IMR-90 (cell line): ENCODE data around the gene CCDC9. TPM values are rescaled to one million over a fixed set of nuclear protein-coding genes. Genes with fewer than 3 reads are reported as not detected.

Experiments
- ATAC-seq: fragments of 200-7000 bp; cut with Tn5 transposase; 2 replicates; pipeline ENCODE4 v1.9.1; 2020; ENCODE audit warnings: low read depth, mild to moderate bottlenecking, moderate library complexity
- BruUV-seq: library from RNA; stranded (reverse); fragments of 400-500 nt; replicated peaks from 2 replicates; lab custom pipeline; 2021; lab: Mats Ljungman, UMichigan
- CTCF ChIA-PET: fragments of 300-600 bp; formaldehyde crosslinking; extraction: SDS; loops from one replicate; lab custom pipeline; 2021; ENCODE audit warnings: antibody characterized with exemption; lab: Yijun Ruan, JAX
- POLR2A ChIA-PET: fragments of 300-600 bp; sonication (Branson Sonifier 250); formaldehyde crosslinking; loops from one replicate; lab custom pipeline; 2022; ENCODE audit warnings: antibody characterized with exemption; ENCODE audit not compliant: unreplicated experiment; lab: Charles Lee
- DNase-seq: peaks from one replicate; pipeline ENCODE4 v3.0.0; 2013
- H2AFZ ChIP-seq: replicated peaks from 2 replicates; pipeline ENCODE3; 2013; ENCODE audit warnings: low read length, mild to moderate bottlenecking; ENCODE audit not compliant: poor library complexity
- H2AK5ac ChIP-seq: 2 replicates; pipeline ENCODE4 v1.6.1; 2013; ENCODE audit warnings: low read depth, low read length, inconsistent platforms
- H2AK9ac ChIP-seq: replicated peaks from 2 replicates; pipeline ENCODE3; 2013; ENCODE audit warnings: mild to moderate bottlenecking, low read depth, low read length, moderate library complexity; ENCODE audit not compliant: poor library complexity
- H2BK120ac ChIP-seq: 2 replicates; pipeline ENCODE4 v1.6.1; 2013; ENCODE audit warnings: low read depth, low read length, inconsistent platforms
- H2BK15ac ChIP-seq: 3 replicates; pipeline ENCODE4 v1.6.1; 2013; ENCODE audit warnings: low read depth, low read length, inconsistent platforms
- H2BK20ac ChIP-seq: 2 replicates; pipeline ENCODE4 v1.6.1; 2013; ENCODE audit warnings: low read depth, mild to moderate bottlenecking, inconsistent platforms, low read length, moderate library complexity
- H2BK5ac ChIP-seq: 2 replicates; pipeline ENCODE4 v1.6.1; 2013; ENCODE audit warnings: mild to moderate bottlenecking, low read depth, low read length, inconsistent platforms; ENCODE audit not compliant: poor library complexity, severe bottlenecking
- H3K14ac ChIP-seq: replicated peaks from 2 replicates; pipeline ENCODE4 v1.6.1; 2013; ENCODE audit warnings: low read depth, low read length, inconsistent platforms
- H3K18ac ChIP-seq: 2 replicates; pipeline ENCODE4 v1.6.1; 2013; ENCODE audit warnings: low read depth, low read length, control low read depth
- H3K23ac ChIP-seq: 2 replicates; pipeline ENCODE4 v1.6.1; 2013; ENCODE audit warnings: low read depth, low read length, inconsistent platforms
- H3K27ac ChIP-seq: 2 replicates; pipeline ENCODE4 v1.5.1; 2013; ENCODE audit warnings: mild to moderate bottlenecking, control low read depth, low read length; ENCODE audit not compliant: insufficient read depth
- H3K27me3 ChIP-seq: 2 replicates; pipeline ENCODE4 v1.6.1; 2013; ENCODE audit warnings: low read length; ENCODE audit not compliant: control insufficient read depth, insufficient read depth
- H3K36me3 ChIP-seq: 2 replicates; pipeline ENCODE4 v1.6.1; 2013; ENCODE audit warnings: low read length, mixed read lengths; ENCODE audit not compliant: control insufficient read depth, insufficient read depth
- H3K4ac ChIP-seq: 2 replicates; pipeline ENCODE4 v1.6.1; 2013; ENCODE audit warnings: low read depth, low read length, inconsistent platforms
- H3K4me1 ChIP-seq: 2 replicates; pipeline ENCODE4 v1.6.1; 2013; ENCODE audit warnings: low read length, mixed read lengths; ENCODE audit not compliant: control insufficient read depth, insufficient read depth
- H3K4me2 ChIP-seq: 2 replicates; pipeline ENCODE4 v1.6.1; 2013; ENCODE audit warnings: low read depth, mild to moderate bottlenecking, control low read depth, low read length, moderate library complexity
- H3K4me3 ChIP-seq: 2 replicates; pipeline ENCODE4 v1.5.1; 2013; ENCODE audit warnings: low read depth, mild to moderate bottlenecking, control low read depth, low read length, moderate library complexity; ENCODE audit not compliant: insufficient read depth
- H3K56ac ChIP-seq: 2 replicates; pipeline ENCODE4 v1.6.1; 2013; ENCODE audit warnings: low read length, inconsistent platforms; ENCODE audit not compliant: insufficient read depth; ENCODE audit errors: extremely low read depth
- H3K79me1 ChIP-seq, 2 experiments: 2 replicates each; pipeline ENCODE4 v1.6.1; 2013; ENCODE audit warnings: low read length in 2 of 2, inconsistent platforms in 1 of 2, low read depth in 1 of 2
- H3K9ac ChIP-seq: 2 replicates; pipeline ENCODE4 v1.6.1; 2013; ENCODE audit warnings: low read depth, low read length, control low read depth
- H3K9me1 ChIP-seq: 2 replicates; pipeline ENCODE4 v1.6.1; 2013; ENCODE audit warnings: low read length, inconsistent platforms; ENCODE audit not compliant: insufficient read depth
- H3K9me3 ChIP-seq: 2 replicates; pipeline ENCODE4 v1.6.1; 2013; ENCODE audit warnings: low read length; ENCODE audit not compliant: control insufficient read depth, insufficient read depth
- H4K20me1 ChIP-seq: 2 replicates; pipeline ENCODE4 v1.6.1; 2013; ENCODE audit warnings: low read length, inconsistent platforms; ENCODE audit not compliant: insufficient read depth
- H4K5ac ChIP-seq: 2 replicates; pipeline ENCODE4 v1.6.1; 2013; ENCODE audit warnings: mild to moderate bottlenecking, low read depth, low read length, control low read depth
- H4K8ac ChIP-seq, 2 experiments: 2 replicates each; pipeline ENCODE4 v1.6.1; 2013; ENCODE audit warnings: low read depth in 2 of 2, low read length in 2 of 2, control low read depth in 1 of 2, inconsistent platforms in 1 of 2
- H4K91ac ChIP-seq: 2 replicates; pipeline ENCODE4 v1.6.1; 2013; ENCODE audit warnings: low read depth, low read length, inconsistent platforms; ENCODE audit not compliant: insufficient read depth
- CEBPB ChIP-seq: IDR thresholded peaks from 2 replicates; pipeline ENCODE4 v1.6.1; 2012; ENCODE audit warnings: low read depth, low read length, improper control_type of control experiment
- CHD1 ChIP-seq: IDR thresholded peaks from 2 replicates; pipeline ENCODE4 v1.6.1; 2012; ENCODE audit warnings: low read depth, low read length, improper control_type of control experiment
- CTCF ChIP-seq: conservative IDR thresholded peaks from 2 replicates; pipeline ENCODE4 v1.5.1; 2012; ENCODE audit warnings: mild to moderate bottlenecking, low read depth, low read length, improper control_type of control experiment
- MAZ ChIP-seq: IDR thresholded peaks from 2 replicates; pipeline ENCODE4 v1.6.1; 2012; ENCODE audit warnings: low read depth, mild to moderate bottlenecking, low read length, improper control_type of control experiment, moderate library complexity, borderline replicate concordance
- MXI1 ChIP-seq: IDR thresholded peaks from 2 replicates; pipeline ENCODE4 v1.6.1; 2012; ENCODE audit warnings: low read depth, mild to moderate bottlenecking, low read length, moderate library complexity, borderline replicate concordance
- RAD21 ChIP-seq: IDR thresholded peaks from 2 replicates; pipeline ENCODE4 v1.6.1; 2012; ENCODE audit warnings: low read length, improper control_type of control experiment
- RCOR1 ChIP-seq: IDR thresholded peaks from 2 replicates; pipeline ENCODE4 v1.6.1; 2012; ENCODE audit warnings: mild to moderate bottlenecking, low read length, improper control_type of control experiment; ENCODE audit not compliant: insufficient replicate concordance
- SMC3 ChIP-seq: fragments of 150-350 bp; IDR thresholded peaks from 2 replicates; pipeline ENCODE4 v1.6.1; 2016; ENCODE audit warnings: low read depth, mild to moderate bottlenecking, antibody characterized with exemption, low read length, moderate library complexity
- WGBS, 2 experiments: methylation state at CpG; one replicate each; pipeline versions ENCODE4 v1.1.5 to v1.1.7; 2013; ENCODE audit warnings: missing lambda C conversion rate in 2 of 2; ENCODE audit not compliant: insufficient read length in 1 of 2; ENCODE audit errors: extremely low coverage in 2 of 2; 5-methylcytosine and 5-hydroxymethylcytosine counted together
- dilution Hi-C: fragments of 300-500 bp; cut with HindIII; formaldehyde crosslinking; loops from one replicate; pipeline ENCODE4 v1.14.3; 2018; ENCODE audit warnings: low sequenced_read_pairs; ENCODE audit not compliant: unreplicated experiment
- in situ Hi-C: fragments of 300-500 bp; cut with MboI; formaldehyde crosslinking; loops from 3 replicates; pipeline ENCODE4 v1.14.3; 2019; ENCODE audit warnings: low sequenced_read_pairs, inconsistent platforms, mixed read lengths
- intact Hi-C: fragments of 100-400 bp; cut with micrococcal nuclease; formaldehyde crosslinking; loops from 2 replicates; pipeline ENCODE4 v1.10.0; 2022
- polyA plus RNA-seq, 3 experiments: library from polyadenylated mRNA; depleted of rRNA; stranded (reverse); fragments of >200 nt; gene quantifications; 2 replicates each; pipeline ENCODE4 v1.2.3, GENCODE V29; 2012; ENCODE audit warnings: low replicate concordance in 1 of 3
- total RNA-seq: library from RNA; depleted of rRNA; stranded (reverse); fragments of >200 nt; gene quantifications from 2 replicates; pipeline ENCODE4 v1.2.3, GENCODE V29; 2012

The CCDC9 gene
- total and polyA plus RNA-seq, 2 of the 4 experiments (the other 2 are of a cell fraction): 2.9 to 8.6 TPM

- Histone ChIP-seq H2AFZ (peak overlapping the region; percentile 75), H3K4me3 (no peak overlapping the region), H3K4me2 (no peak overlapping the region), H3K18ac (no peak overlapping the region), H2BK15ac (no peak overlapping the region), H4K5ac (no peak overlapping the region), H3K9me1 (peaks cover 3% of the 10 kb centered on the region; the same call in 1 of the 2 replicates), H3K27me3 (no peaks in the 10 kb centered on the region), H2BK20ac (no peak overlapping the region), H3K27ac (no peak overlapping the region), H3K36me3 (no peaks in the 10 kb centered on the region), H3K9me3 (no peaks in the 10 kb centered on the region), H4K8ac (no peak overlapping the region), H2BK120ac (no peak overlapping the region), H3K4ac (no peak overlapping the region), H3K56ac (no peak overlapping the region), H4K91ac (no peak overlapping the region), H2AK9ac (no peak overlapping the region), H2AK5ac (no peak overlapping the region), H3K14ac (no peak overlapping the region), H2BK5ac (no peak overlapping the region), H3K4me1 (no peaks in the 10 kb centered on the region), H3K9ac (no peak overlapping the region), H3K23ac (no peak overlapping the region), H3K79me1 (peaks cover 0 to 8% of the 10 kb centered on the region in 2 experiments; a peak in 1 of 4 replicates), H4K20me1 (peaks cover 4% of the 10 kb centered on the region)
- CTCF ChIA-PET: interaction anchor here (0.7 to 1.2 kb wide), 2 partner anchors 9 to 72 kb away, joined by 3 read pairs; no protein-coding TSS in a partner anchor
- WGBS, 2 experiments: no CpG with 5 or more reads among the region's 9 CpGs
- in situ Hi-C loops (loop anchor here (25.0 kb wide), 1 partner anchor 428 kb away; the partner anchor contains the start of gene EHD2), dilution Hi-C loops (no loop called here), intact Hi-C loops (loop anchor here (1.0 kb wide), 2 partner anchors 107 to 143 kb away; no protein-coding TSS in a partner anchor)
- POLR2A ChIA-PET: no interaction called here
- TF ChIP-seq MAZ: no peak
- peak; percentile 61 for TF ChIP-seq RAD21
- no peak for TF ChIP-seq RCOR1
- TF ChIP-seq MXI1: no peak
- no peak for TF ChIP-seq CEBPB
- TF ChIP-seq SMC3: peak; percentile 52; the same call in 1 of the 2 replicates
- peak; percentile 82 for TF ChIP-seq CTCF
- no peak for TF ChIP-seq CHD1
- peak; percentile 68 for DNase-seq
- no TSS peak for BruUV-seq
- ATAC-seq: peak; percentile 67
Observed at GRCh38 chr19:47284324-47284899, 28.1 kb downstream of the CCDC9 start.
